K562 (cell line): ENCODE data around the gene ZNF426. TPM values are rescaled to one million over a fixed set of nuclear protein-coding genes. Genes with fewer than 3 reads are reported as not detected.

Source experiments
- BDP1 ChIP-seq: IDR thresholded peaks from 3 replicates; pipeline ENCODE4 v1.6.1; 2011; ENCODE audit not compliant: insufficient read length, insufficient read depth
- EP300 ChIP-seq: IDR thresholded peaks from 2 replicates; pipeline ENCODE4 v1.6.1; 2012; ENCODE audit warnings: low read length, improper control_type of control experiment
- MAFF ChIP-seq: IDR thresholded peaks from 2 replicates; pipeline ENCODE4 v1.6.1; 2012; ENCODE audit warnings: low read length, improper control_type of control experiment
- PPARD ChIP-seq: fragments of 250-450 bp; sonication (Bioruptor Pico); IDR thresholded peaks from 2 replicates; pipeline ENCODE4 v1.8.0; 2022; ENCODE audit warnings: inconsistent platforms, mild to moderate bottlenecking, moderate library complexity
- RAD21 ChIP-seq, 2 experiments: fragments of 250-450 bp in 1 of 2; fragments of 450-650 bp in 1 of 2; sonication (Bioruptor Pico) in 1 of 2; formaldehyde crosslinking in 1 of 2; IDR thresholded peaks in 1 of 2; conservative IDR thresholded peaks in 1 of 2; 2 replicates each; pipeline versions ENCODE4 v1.4.0 to v1.8.0; 2020 to 2022; ENCODE audit warnings: mild to moderate bottlenecking in 2 of 2, moderate library complexity in 1 of 2
- RBM15 ChIP-seq: fragments of 200-400 bp; formaldehyde crosslinking; IDR thresholded peaks from 2 replicates; pipeline ENCODE4 v1.6.1; 2018; ENCODE audit warnings: mild to moderate bottlenecking, low read length, moderate library complexity; ENCODE audit not compliant: insufficient read depth
- SMARCC2 ChIP-seq: fragments of 450-650 bp; IDR thresholded peaks from 2 replicates; pipeline ENCODE4 v1.6.1; 2017; ENCODE audit warnings: antibody characterized with exemption, moderate library complexity, mild to moderate bottlenecking, low read depth
- SMC3 ChIP-seq: conservative IDR thresholded peaks from 2 replicates; pipeline ENCODE4 v1.6.1; 2011; ENCODE audit warnings: low read depth, low read length, improper control_type of control experiment; ENCODE audit not compliant: insufficient read depth
- TAF9B ChIP-seq: fragments of 450-650 bp; IDR thresholded peaks from 2 replicates; pipeline ENCODE4 v1.6.1; 2018; ENCODE audit warnings: mild to moderate bottlenecking; ENCODE audit not compliant: partially characterized antibody
- TRIM28 ChIP-seq: fragments of 450-650 bp; IDR thresholded peaks from 2 replicates; pipeline ENCODE4 v1.6.1; 2017
- ZKSCAN8 ChIP-seq: fragments of 200-800 bp; sonication (Bioruptor generic); IDR thresholded peaks from 2 replicates; pipeline ENCODE4 v1.6.1; 2016; ENCODE audit warnings: missing genetic modification characterization, missing compliant biosample characterization
- ZNF77 ChIP-seq: fragments of 250-450 bp; sonication (Bioruptor Pico); IDR thresholded peaks from 2 replicates; pipeline ENCODE4 v1.5.0; 2020
- polyA plus RNA-seq, 8 experiments: library from polyadenylated mRNA; depleted of rRNA in 4 of 8; stranded (reverse) in 5 of 8; unstranded in 3 of 8; fragments of >200 nt; fragmentation: Nextera tagmentation in 2 of 8; fragmentation: Illumina TruSeq in 1 of 8; extraction: Ambion mirVana in 2 of 8; extraction: Trizol in 1 of 8; gene quantifications; 2 replicates each; pipeline versions ENCODE4 v1.2.1 to v1.2.3, GENCODE V29; 2011 to 2014; ENCODE audit warnings: inconsistent platforms in 1 of 8, missing spikeins in 1 of 8
- total RNA-seq, 7 experiments: library from RNA; depleted of rRNA in 6 of 7; stranded (reverse); fragments of >200 nt in 6 of 7; fragmentation: Illumina TruSeq in 2 of 7; extraction: Trizol in 2 of 7; gene quantifications; 2 replicates each; pipeline versions ENCODE4 v1.2.1 to v1.2.3, GENCODE V29; 2011 to 2021; ENCODE audit warnings: low replicate concordance in 1 of 7
- TF ChIP-seq, protein P1 (sequence below), 3 experiments: IDR thresholded peaks in 2 of 3; conservative IDR thresholded peaks in 1 of 3; 2 replicates each; pipeline ENCODE4 v1.5.1; 2011 to 2012; ENCODE audit warnings: low read length in 3 of 3, mild to moderate bottlenecking in 3 of 3, control low read depth in 2 of 3, improper control_type of control experiment in 1 of 3, inconsistent platforms in 1 of 3, low read depth in 1 of 3, mixed read lengths in 1 of 3, moderate library complexity in 1 of 3; ENCODE audit not compliant: insufficient read depth in 2 of 3

Gene ZNF426
- total and polyA plus RNA-seq, 9 of the 15 experiments (the other 6 are each of a cell fraction or from before 2014, with no cell fraction given), result 3.2 to 14.3 (median 6.9) TPM

- peak; percentile 50 to 79 for TF ChIP-seq RAD21 (CRISPR knock-in tag; conservative IDR thresholded peaks at IDR 0.05 in 1 of 2, IDR thresholded peaks at IDR 0.05 in 1 of 2)
- no peak for TF ChIP-seq ZNF77 (CRISPR knock-in tag)
- TF ChIP-seq PPARD (CRISPR knock-in tag), result no peak
- no peak for TF ChIP-seq RBM15
- no peak for TF ChIP-seq SMARCC2
- 0 out of 2 replicates have a peak, but pooled peaks have one; percentile 5 for TF ChIP-seq MAFF
- TF ChIP-seq, protein P1, sequence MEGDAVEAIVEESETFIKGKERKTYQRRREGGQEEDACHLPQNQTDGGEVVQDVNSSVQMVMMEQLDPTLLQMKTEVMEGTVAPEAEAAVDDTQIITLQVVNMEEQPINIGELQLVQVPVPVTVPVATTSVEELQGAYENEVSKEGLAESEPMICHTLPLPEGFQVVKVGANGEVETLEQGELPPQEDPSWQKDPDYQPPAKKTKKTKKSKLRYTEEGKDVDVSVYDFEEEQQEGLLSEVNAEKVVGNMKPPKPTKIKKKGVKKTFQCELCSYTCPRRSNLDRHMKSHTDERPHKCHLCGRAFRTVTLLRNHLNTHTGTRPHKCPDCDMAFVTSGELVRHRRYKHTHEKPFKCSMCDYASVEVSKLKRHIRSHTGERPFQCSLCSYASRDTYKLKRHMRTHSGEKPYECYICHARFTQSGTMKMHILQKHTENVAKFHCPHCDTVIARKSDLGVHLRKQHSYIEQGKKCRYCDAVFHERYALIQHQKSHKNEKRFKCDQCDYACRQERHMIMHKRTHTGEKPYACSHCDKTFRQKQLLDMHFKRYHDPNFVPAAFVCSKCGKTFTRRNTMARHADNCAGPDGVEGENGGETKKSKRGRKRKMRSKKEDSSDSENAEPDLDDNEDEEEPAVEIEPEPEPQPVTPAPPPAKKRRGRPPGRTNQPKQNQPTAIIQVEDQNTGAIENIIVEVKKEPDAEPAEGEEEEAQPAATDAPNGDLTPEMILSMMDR (IDR thresholded peaks at IDR 0.05 in 2 of 3, conservative IDR thresholded peaks at IDR 0.05 in 1 of 3; ENCODE audit: insufficient read depth in 2 of 3, low read depth in 1 of 3, low read length in 3 of 3), result peak; percentile 71 to 78 (median 74)
- no peak for TF ChIP-seq ZKSCAN8 (CRISPR knock-in tag)
- TF ChIP-seq TRIM28, result no peak
- peak; percentile 73 for TF ChIP-seq SMC3
- no peak for TF ChIP-seq EP300
- TF ChIP-seq TAF9B, result no peak
- no peak for TF ChIP-seq BDP1
Observed at GRCh38 chr19:9586764-9587163, 48.3 kb upstream of the ZNF426 start (continued).
